Neural cell (in vitro differentiated cells): ENCODE measurements around the gene MANBA.

Experiments used
- CTCF ChIP-seq: fragments of 450-650 bp; IDR thresholded peaks from 2 replicates; pipeline ENCODE4 v1.5.1; 2014; ENCODE audit warnings: antibody characterized with exemption, mild to moderate bottlenecking, moderate library complexity; ENCODE audit not compliant: poor library complexity, severe bottlenecking
- EP300 ChIP-seq: fragments of 450-650 bp; conservative IDR thresholded peaks from 2 replicates; pipeline ENCODE4 v1.6.1; 2014; ENCODE audit warnings: antibody characterized with exemption, mild to moderate bottlenecking, moderate library complexity; ENCODE audit not compliant: poor library complexity, severe bottlenecking
- EZH2 ChIP-seq: fragments of 200-600, 300-800 bp; shearing (Covaris generic), sonication (generic); IDR thresholded peaks from 2 replicates; pipeline ENCODE4 v1.6.1; 2014; ENCODE audit warnings: antibody characterized with exemption, low read length, borderline replicate concordance, mild to moderate bottlenecking; ENCODE audit not compliant: insufficient read depth, poor library complexity, severe bottlenecking
- POLR2AphosphoS5 ChIP-seq: IDR thresholded peaks from 2 replicates; pipeline ENCODE4 v1.6.1; 2012
- RAD21 ChIP-seq: fragments of 450-650 bp; conservative IDR thresholded peaks from 2 replicates; pipeline ENCODE4 v1.6.1; 2014; ENCODE audit warnings: antibody characterized with exemption, mild to moderate bottlenecking, moderate library complexity
- REST ChIP-seq: IDR thresholded peaks from 2 replicates; pipeline ENCODE4 v1.6.1; 2012; ENCODE audit warnings: borderline replicate concordance
- TAF1 ChIP-seq: IDR thresholded peaks from 2 replicates; pipeline ENCODE4 v1.6.1; 2012; ENCODE audit warnings: low read depth

DNA sequence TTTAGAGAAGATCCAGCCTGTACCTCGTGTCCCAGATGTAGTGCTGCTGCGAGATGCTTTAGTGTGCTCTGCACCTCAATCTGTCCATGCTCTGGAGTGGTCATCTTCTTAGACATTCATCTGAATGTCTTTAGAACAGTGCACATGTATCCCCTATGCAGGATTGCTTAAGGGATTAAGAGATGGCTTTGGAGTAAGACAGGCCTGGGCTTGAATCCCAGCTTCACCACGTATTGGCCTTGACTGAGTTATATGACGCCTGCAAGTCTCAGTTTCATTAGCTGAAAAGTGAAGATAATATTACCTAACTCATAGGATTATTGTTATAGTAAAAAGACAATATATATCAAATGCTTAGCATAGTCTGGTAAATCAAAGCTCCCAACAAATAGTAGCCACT lies 161.3 kb downstream of the MANBA start:
- TF ChIP-seq CTCF (no peak), EZH2 (no peak), EP300 (no peak), RAD21 (no peak), REST (no peak), TAF1 (no peak), POLR2AphosphoS5 (no peak)
